PC-9 (cell line): Measurements from ENCODE around the gene GZMB. TPM values are rescaled to one million over a fixed set of nuclear protein-coding genes. Genes with fewer than 3 reads are reported as not detected.

Experiments used
- BruUV-seq: library from RNA; stranded (reverse); fragments of 400-500 nt; replicated peaks from 2 replicates; lab custom pipeline; 2021; lab: Mats Ljungman, UMichigan
- CTCF ChIA-PET: fragments of 300-600 bp; sonication (Branson Sonifier 250); formaldehyde crosslinking; loops from one replicate; lab custom pipeline; 2022; ENCODE audit warnings: antibody characterized with exemption; lab: Charles Lee
- POLR2A ChIA-PET: fragments of 300-600 bp; sonication (Branson Sonifier 250); formaldehyde crosslinking; loops from one replicate; lab custom pipeline; 2022; ENCODE audit warnings: antibody characterized with exemption; ENCODE audit not compliant: unreplicated experiment; lab: Charles Lee
- DNase-seq, 2 experiments: peaks; one replicate each; pipeline versions ENCODE4 v3.0.0 to v3.0.0-alpha.2; 2015 to 2022; ENCODE audit warnings: mixed read lengths in 1 of 2
- H2AFZ ChIP-seq: fragments of 200-600 bp; sonication (generic); 2 replicates; pipeline ENCODE4 v1.8.1; 2017; ENCODE audit warnings: antibody characterized with exemption
- H3F3A ChIP-seq: fragments of 200-600 bp; sonication (generic); 2 replicates; pipeline ENCODE4 v1.8.1; 2017; ENCODE audit warnings: antibody characterized with exemption, mild to moderate bottlenecking, low read depth; ENCODE audit not compliant: insufficient read depth
- H3K27ac ChIP-seq: fragments of 200-600 bp; sonication (generic); 2 replicates; pipeline ENCODE4 v1.6.1; 2016; ENCODE audit warnings: mixed run types
- H3K27me3 ChIP-seq: fragments of 200-600 bp; sonication (generic); 2 replicates; pipeline ENCODE4 v1.6.1; 2016; ENCODE audit warnings: low read depth, mixed run types; ENCODE audit not compliant: insufficient read depth
- H3K36me3 ChIP-seq: fragments of 200-600 bp; sonication (generic); 2 replicates; pipeline ENCODE4 v1.6.1; 2016; ENCODE audit warnings: low read depth, mixed run types
- H3K4me1 ChIP-seq: fragments of 200-600 bp; sonication (generic); replicated peaks from 2 replicates; pipeline ENCODE4 v1.6.1; 2016; ENCODE audit warnings: mixed run types; ENCODE audit not compliant: insufficient read depth
- H3K4me2 ChIP-seq: fragments of 200-600 bp; sonication (generic); 2 replicates; pipeline ENCODE4 v1.6.1; 2017; ENCODE audit warnings: mixed run types
- H3K4me3 ChIP-seq: fragments of 200-600 bp; sonication (generic); 2 replicates; pipeline ENCODE4 v1.6.1; 2016; ENCODE audit warnings: mixed run types
- H3K79me2 ChIP-seq: fragments of 200-600 bp; sonication (generic); 2 replicates; pipeline ENCODE4 v1.6.1; 2017; ENCODE audit warnings: low read depth, mixed run types
- H3K9me2 ChIP-seq: fragments of 200-600 bp; sonication (generic); 2 replicates; pipeline ENCODE4 v1.8.1; 2017; ENCODE audit warnings: mild to moderate bottlenecking; ENCODE audit not compliant: insufficient read depth
- H3K9me3 ChIP-seq: fragments of 200-600 bp; sonication (generic); 2 replicates; pipeline ENCODE4 v1.8.1; 2016; ENCODE audit warnings: low read depth; ENCODE audit not compliant: insufficient read depth
- H4K20me1 ChIP-seq: fragments of 200-600 bp; sonication (generic); 2 replicates; pipeline ENCODE4 v1.8.1; 2017; ENCODE audit not compliant: insufficient read depth
- CTCF ChIP-seq: fragments of 200-600 bp; sonication (generic); conservative IDR thresholded peaks from 2 replicates; pipeline ENCODE4 v1.6.1; 2017; ENCODE audit warnings: mixed run types, antibody characterized with exemption, mild to moderate bottlenecking, moderate library complexity
- EZH2 ChIP-seq: fragments of 200-600 bp; sonication (generic); IDR thresholded peaks from 2 replicates; pipeline ENCODE4 v1.8.0; 2017; ENCODE audit warnings: antibody characterized with exemption, low read depth
- intact Hi-C: fragments of 100-400 bp; cut with micrococcal nuclease; formaldehyde crosslinking; loops from one replicate; pipeline ENCODE4 v1.10.0; 2022; ENCODE audit not compliant: unreplicated experiment
- total RNA-seq: library from RNA; stranded (reverse); gene quantifications from 2 replicates; pipeline ENCODE4 v1.2.3, GENCODE V29; 2021

Gene GZMB
- total RNA-seq, 1 experiment from 2014 or later: not detected

GRCh38 chr14:24679248-24679961 is 45.4 kb upstream of the GZMB start:
- H3K27ac ChIP-seq: no peak overlapping the region
- ChIA-PET CTCF (no interaction called here), POLR2A (no interaction called here)
- H3K9me3 ChIP-seq: no peaks in the 10 kb centered on the region
- H3K79me2 ChIP-seq: no peaks in the 10 kb centered on the region
- TF ChIP-seq EZH2 (no peak), CTCF (peak; percentile 53; the same call in 1 of the 2 replicates)
- no TSS peak for BruUV-seq
- no peaks in the 10 kb centered on the region for H3K4me1 ChIP-seq
- intact Hi-C loops: loop anchor here (2.0 kb wide), 1 partner anchor 347 kb away; no protein-coding TSS in a partner anchor
- H3K4me2 ChIP-seq: no peak overlapping the region
- H3F3A ChIP-seq: no peaks in the 10 kb centered on the region
- no peak overlapping the region for H2AFZ ChIP-seq
- no peaks in the 10 kb centered on the region for H4K20me1 ChIP-seq
- H3K27me3 ChIP-seq: no peaks in the 10 kb centered on the region; the same call in 1 of the 2 replicates
- no peak overlapping the region for H3K4me3 ChIP-seq
- no peak for DNase-seq
- H3K36me3 ChIP-seq: no peaks in the 10 kb centered on the region
- no peaks in the 10 kb centered on the region for H3K9me2 ChIP-seq

- Histone ChIP-seq H3K36me3 (no peaks in the 10 kb centered on the region), H3K4me3 (no peak overlapping the region), H4K20me1 (no peaks in the 10 kb centered on the region), H3K4me1 (no peaks in the 10 kb centered on the region), H3K27ac (no peak overlapping the region), H3F3A (no peaks in the 10 kb centered on the region), H3K27me3 (no peaks in the 10 kb centered on the region; the same call in 1 of the 2 replicates), H3K4me2 (peak overlapping the region; percentile 69), H3K79me2 (no peaks in the 10 kb centered on the region), H2AFZ (no peak overlapping the region), H3K9me3 (no peaks in the 10 kb centered on the region), H3K9me2 (no peaks in the 10 kb centered on the region)
- TF ChIP-seq EZH2 (no peak), CTCF (peak; percentile 91)
- ChIA-PET CTCF (no interaction called here), POLR2A (no interaction called here)
- BruUV-seq: no TSS peak
- DNase-seq: peak; percentile 47 to 66
- intact Hi-C loops: loop anchor here (2.0 kb wide), 1 partner anchor 346 kb away; no protein-coding TSS in a partner anchor
These were observed 44.8 kb upstream of the GZMB start for GRCh38 chr14:24678801-24679247.

- H3K4me1 ChIP-seq: no peaks in the 10 kb centered on the region
- no peak overlapping the region for H2AFZ ChIP-seq
- CTCF ChIA-PET: interaction anchor here (0.6 kb wide), 1 partner anchor 234 kb away, joined by 6 read pairs; no protein-coding TSS in a partner anchor
- no peaks in the 10 kb centered on the region for H3K79me2 ChIP-seq
- no peak for DNase-seq
- intact Hi-C loops: loop anchor here (2.0 kb wide), 1 partner anchor 345 kb away; no protein-coding TSS in a partner anchor
- no peaks in the 10 kb centered on the region for H3F3A ChIP-seq
- H3K27ac ChIP-seq: no peak overlapping the region
- no peaks in the 10 kb centered on the region; the same call in 1 of the 2 replicates for H3K27me3 ChIP-seq
- TF ChIP-seq EZH2 (no peak), CTCF (no peak)
- no peaks in the 10 kb centered on the region for H3K9me3 ChIP-seq
- no TSS peak for BruUV-seq
- no peaks in the 10 kb centered on the region for H3K36me3 ChIP-seq
- no peak overlapping the region for H3K4me2 ChIP-seq
- H3K9me2 ChIP-seq: no peaks in the 10 kb centered on the region
- POLR2A ChIA-PET: no interaction called here
- H4K20me1 ChIP-seq: no peaks in the 10 kb centered on the region
- no peak overlapping the region for H3K4me3 ChIP-seq
These were observed 44.0 kb upstream of the GZMB start for GRCh38 chr14:24677956-24678355.
